Myocyte (in vitro differentiated cells): ENCODE results near the gene FAM98A. TPM values are rescaled to one million over a fixed set of nuclear protein-coding genes. Genes with fewer than 3 reads are reported as not detected.

Experiments used
- DNase-seq: peaks from one replicate; pipeline ENCODE4 v3.0.0-alpha.2; 2012; ENCODE audit warnings: low read depth
- total RNA-seq: library from RNA; depleted of rRNA; stranded (reverse); fragments of >200 nt; gene quantifications from 2 replicates; pipeline ENCODE4 v1.2.3, GENCODE V29; 2014

FAM98A gene
- total RNA-seq, 1 donor from 2014 or later = 55.8 TPM

DNA sequence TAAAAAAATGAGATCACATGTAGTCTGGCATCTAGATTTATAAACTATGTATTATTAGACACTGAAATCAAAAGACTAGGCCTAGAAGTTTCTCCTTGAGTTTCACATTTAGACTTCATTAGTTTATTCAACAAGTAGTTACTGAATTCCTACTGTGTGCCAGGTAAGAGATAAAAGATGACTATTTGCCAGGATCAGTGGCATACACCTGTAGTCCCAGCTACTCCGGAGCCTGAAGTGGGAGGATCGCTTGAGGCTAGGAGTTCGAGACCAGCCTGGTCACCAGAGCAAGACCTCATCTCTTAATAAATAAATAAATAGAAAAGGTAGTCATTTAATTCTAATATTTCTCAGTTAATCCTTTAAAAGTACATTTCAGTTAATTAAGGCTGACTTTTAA is 2.1 kb downstream of the FAM98A start:
- no peak for DNase-seq

DNA sequence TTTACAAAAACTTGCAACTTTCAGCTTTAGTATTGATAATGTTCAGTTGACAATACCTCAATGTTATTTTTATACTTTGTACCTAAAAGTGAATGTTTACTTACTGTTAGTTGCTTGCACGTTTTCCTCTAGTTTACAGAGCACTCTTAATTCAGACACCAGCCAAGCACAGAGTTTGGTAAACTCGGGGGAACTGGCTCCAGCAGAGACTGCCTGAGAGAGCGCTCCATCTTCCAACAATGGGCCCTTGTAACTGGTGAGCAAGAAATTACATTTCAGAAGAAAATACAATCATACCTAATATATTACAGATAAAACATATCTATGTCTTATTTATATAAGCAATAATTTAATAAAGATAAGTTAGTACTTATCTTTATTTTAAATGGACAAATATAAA is 3.7 kb downstream of the FAM98A start:
- no peak for DNase-seq

DNA sequence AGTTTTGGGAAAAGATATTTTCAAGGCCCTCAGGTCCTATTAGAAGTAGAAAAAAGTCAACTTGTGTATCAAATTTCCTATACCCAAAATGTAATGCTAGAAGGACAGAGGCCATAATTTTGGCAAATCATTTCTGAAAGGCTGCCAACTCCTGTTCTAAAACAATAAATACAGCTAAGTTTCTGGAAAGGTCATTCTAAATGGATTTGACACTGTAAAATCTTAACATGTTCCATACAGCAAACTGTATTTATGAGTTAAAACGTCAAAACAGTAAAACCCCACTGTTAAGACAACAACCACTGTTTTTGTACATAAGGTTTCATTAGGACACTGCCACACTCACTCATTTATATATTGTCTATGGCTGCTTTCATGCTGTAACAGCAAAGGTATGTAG is 9.7 kb downstream of the FAM98A start:
- no peak for DNase-seq

DNA sequence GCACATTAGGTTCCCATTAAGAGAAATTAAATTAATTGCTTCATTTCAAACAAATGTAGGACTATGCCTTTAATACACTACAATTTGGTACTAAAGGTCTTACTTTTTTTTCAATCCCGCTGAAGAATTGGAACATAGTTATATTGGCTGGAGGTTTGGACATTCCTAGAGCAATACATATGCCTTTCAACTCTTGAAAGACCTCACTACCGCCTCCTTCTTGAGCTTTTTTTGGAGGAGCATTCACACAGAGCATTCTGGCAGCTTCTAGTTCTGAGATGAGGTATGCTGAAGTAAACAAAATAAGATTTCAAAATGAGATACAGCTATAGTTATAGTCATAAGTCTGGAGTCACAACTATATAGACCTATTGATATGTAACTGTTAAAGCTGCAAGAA is 10.9 kb downstream of the FAM98A start:
- no peak for DNase-seq

DNA sequence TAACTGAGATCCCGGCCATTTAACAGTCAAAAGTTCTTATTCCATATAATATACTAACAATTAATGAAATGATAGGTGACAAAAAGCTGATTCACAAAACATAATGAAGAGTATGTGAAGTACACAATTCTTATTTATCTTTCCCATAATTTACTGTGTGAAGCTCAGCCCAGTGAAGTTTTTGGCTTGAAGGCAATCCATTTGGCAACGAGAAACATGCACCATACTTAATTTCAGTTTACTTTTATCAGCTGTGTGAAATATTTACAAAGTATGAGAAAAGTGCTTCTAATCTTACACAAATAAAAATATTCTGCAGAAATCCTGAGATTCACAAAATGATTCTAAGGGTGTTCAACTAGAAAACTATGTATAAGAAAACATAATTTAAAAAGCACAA is 12.3 kb downstream of the FAM98A start:
- DNase-seq = no peak

DNA sequence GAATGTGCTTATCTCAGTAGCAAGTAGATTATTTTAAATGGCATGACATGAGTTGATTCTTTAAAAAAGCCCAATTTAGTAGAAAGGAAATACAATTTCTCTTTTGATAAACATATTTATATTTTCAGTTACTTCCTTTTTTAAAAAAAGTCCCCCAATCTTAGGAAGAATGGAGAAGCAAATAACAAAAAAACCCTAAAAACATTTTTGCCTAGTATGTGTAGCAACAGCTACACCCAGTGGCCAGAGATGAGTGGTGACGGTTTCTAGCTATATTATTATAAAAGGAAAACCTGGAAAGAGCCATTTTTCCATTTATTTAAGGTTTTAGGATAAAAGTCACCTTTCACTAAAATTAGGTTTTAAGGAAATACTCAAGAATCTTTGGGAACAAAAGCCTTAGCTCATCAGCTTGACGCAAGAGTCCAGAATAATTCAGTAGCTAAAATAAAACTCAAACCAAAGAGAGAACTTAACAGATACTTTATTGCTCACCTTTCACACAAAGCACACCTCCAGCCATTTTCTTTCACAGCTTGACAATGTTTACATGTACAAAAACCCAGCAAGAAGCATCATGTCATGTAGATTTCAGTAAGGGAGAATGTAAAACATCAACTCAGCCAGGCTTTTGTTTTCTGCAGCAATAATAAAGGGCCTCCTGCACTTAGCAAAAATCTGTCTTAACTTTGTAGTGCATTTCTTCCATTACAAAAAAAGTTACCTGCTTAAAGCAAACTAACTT is 15.7 kb downstream of the FAM98A start:
- DNase-seq = peak; percentile 72

DNA sequence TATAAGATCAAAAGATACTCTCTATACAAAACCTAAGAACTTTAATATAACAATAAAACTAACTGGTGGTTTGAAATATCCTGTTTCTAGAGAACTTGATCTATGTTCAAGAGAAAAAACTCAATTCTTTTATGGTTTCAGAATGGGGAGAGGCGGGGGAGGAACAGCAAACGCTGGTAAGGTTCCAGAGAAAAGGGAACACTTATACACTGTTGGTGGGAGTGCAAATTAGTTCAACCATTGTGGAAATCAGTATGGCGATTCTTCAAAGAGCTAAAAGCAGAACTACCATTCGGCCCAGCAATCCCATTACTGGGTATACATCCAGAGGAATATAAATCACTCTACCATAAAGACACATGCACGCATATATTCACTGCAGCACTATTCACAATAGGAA is 17.2 kb downstream of the FAM98A start:
- no peak for DNase-seq

DNA sequence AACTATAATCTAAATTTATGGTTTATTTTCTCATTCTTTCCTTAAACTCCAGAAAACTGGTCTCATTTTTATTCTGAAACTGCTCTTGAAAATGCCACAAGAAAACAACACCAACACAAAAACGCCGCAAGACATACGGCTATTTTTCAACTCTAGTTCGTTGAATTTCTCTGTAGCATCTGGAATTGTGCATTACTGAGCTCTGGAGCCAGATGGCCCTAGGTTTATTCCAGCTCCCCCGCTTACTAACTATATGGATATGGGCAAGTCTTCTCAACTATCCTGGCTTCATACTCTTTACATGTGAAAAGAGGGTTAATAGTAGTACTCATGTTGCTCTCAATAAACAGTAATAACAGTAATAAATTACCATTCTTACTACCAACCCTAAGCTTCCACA is 19.9 kb downstream of the FAM98A start:
- DNase-seq = no peak

DNA sequence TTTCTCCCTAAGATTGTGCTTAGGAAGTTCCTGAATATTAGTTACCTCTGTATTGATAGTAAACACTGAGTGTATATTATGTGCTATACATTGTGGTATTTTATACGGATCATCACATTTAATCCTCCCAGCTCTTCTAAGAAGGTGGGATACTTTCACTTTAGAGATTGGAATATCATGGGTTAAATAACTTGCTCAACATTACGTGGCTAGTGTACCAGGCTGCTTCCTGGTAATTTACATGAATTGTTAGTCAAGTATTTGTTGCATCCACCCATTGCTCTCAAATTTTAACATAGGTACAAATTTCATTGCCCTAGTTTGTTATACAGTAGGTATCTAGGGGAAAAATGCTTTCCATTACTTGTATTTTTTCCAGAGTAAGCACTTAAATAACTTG is 21.4 kb downstream of the FAM98A start:
- DNase-seq = no peak

DNA sequence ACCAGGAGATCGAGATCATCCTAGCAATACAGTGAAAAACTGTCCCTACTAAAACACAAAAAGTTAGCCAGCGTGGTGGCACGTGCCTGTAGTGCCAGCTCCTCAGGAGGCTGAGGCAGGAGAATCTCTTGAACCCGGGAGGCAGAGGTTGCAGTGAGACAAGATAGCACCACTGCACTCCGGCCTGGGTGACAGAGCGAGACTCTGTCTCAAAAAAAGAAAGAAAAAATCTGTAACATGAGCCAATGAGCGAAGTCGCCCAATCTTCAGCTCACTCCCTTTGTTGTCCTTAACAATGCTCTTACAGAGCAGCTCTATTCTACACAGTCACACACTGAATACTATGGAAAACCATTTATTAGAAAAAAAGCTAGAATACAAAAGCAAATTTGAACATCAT is 22.0 kb downstream of the FAM98A start:
- no peak for DNase-seq

DNA sequence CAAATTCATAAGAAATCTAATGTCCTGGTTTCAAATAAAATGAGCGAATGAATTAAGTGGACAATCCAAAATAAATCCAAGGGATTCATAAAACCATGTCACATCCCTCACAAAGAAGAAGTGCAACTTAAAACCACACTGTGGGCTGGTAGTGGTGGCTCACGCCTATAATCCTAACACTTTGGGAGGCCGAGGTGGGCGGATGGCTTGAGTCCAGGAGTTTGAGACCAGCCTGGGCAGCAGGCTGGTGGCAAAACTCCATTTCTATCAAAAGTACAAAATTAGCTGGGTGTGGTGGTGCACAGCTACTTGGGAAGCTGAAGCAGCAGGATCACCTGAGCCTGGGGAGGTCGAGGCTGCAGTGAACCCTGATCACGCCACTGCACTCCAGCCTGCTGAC is 25.4 kb downstream of the FAM98A start:
- no peak for DNase-seq

DNA sequence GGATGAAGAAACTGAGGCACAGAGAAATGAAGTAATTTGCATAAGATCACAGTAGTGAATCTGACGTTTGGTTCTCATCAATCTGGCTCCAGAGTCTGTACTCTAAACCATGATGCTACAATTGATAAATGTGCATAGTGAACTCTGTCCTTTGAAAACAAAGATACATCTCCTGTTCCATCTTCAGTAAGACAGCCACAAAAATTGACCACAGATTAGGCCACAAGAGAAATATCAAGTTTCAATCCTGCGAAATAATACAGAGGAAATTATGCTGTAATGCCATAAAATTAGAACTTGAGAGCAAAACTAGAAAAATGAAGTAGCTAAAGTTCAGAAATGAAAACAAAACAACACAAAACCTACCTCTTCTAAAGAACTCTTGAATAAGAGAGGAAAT is 28.4 kb downstream of the FAM98A start:
- peak; percentile 64 for DNase-seq

DNA sequence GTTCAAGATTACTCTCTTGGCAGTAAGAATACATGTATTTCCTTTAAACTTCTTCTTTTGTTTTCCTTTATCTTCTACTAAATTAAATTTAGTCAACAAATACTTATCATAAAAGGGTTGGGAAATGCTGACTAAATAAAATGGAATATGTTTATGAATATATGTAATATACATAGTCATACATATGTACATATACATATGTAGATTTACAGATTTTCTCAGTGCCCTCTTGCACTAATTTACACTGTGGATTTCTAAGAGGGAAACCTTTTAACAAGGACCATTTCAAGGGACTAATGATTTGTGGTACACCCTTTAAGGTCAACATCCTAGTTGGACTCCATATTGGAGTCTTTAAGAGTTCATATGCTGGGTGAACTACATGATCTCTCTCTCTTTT is 37.2 kb downstream of the FAM98A start:
- no peak for DNase-seq

DNA sequence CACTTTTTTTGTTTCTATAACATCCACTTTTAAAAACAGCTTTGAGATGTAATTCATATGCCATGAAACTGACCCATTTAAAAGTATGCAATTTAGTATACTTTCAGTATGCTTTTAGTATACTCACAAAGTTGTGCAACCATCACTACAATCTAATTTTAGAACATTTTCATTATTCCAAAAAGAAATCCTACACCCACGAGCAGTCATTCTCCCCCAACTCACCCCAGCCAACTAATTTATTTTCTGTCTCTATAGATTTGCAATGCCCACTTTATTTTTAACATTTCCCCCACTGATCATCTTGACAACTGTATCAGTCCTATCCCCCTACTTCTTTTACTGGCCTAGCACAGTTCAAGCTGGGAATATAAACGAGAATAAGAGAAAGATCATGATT is 39.1 kb downstream of the FAM98A start:
- DNase-seq = no peak

DNA sequence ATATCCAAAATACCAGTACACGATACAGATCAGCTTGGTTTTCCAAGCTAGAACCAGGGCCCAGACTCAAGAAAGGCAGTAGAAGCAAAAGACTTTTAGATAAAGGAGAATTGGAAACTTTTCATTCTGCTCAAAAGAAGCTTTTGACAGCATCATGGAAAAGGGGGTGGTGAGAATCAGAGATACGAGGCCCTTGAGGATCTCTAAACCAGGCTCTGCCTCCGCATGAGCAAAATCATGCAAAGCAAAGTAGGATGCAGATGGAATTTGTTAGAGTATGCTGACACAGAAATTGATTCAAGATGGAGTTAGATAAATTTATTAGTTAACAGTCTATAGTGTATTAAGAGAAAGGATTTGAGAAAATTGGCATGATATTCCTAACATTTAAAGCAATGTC is 39.8 kb downstream of the FAM98A start:
- no peak for DNase-seq

DNA sequence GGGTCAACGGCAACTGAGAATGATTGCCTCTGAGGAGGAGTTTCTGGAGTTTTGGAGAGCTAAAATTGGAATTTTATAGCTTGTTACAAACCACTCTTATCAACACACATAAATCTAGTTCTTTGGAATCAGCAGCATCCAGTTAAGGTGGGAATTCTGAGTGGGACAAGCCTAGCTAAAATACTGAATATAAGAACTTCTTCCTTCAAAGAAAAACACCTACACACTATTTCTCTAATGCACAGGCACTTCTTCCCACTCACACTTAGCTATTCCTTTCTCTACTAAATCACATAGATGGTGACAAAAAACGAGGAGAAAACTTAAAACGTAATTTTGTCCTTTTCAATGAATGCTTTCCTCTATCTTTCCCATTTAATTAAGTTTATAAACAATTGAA is 43.4 kb downstream of the FAM98A start:
- DNase-seq = no peak

DNA sequence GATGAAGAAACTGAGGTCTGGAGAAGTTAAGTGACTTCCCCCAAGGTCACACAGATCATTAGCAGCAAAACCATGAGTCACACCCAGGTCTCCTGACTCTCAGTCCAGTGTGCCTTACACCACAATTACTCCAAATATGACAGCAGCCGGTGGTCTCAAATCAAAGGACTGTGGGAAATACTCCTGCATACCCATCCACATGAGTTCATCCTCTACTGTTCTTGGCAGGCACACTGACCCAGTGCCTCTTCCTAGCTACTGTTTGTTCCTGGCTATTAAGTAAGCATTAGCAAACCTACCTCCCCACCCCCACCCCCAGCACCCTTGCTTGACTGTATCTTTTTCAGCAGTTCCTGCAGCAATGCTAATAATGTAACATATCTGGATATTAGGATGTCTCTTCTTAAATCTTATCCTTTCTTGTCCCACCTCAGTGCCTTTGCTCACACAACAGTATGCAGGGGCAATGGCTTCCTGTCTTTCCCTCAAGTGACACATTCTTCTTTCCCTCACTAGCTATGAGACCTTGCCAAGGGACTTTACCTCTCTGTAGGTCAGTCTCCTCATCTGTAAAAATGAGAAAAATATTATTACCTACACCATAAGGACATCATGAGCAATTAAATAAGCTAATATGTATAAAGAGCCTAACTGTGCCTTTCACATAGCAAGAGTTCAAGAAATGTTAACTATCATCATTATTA is 46.2 kb downstream of the FAM98A start:
- DNase-seq = peak; percentile 85

DNA sequence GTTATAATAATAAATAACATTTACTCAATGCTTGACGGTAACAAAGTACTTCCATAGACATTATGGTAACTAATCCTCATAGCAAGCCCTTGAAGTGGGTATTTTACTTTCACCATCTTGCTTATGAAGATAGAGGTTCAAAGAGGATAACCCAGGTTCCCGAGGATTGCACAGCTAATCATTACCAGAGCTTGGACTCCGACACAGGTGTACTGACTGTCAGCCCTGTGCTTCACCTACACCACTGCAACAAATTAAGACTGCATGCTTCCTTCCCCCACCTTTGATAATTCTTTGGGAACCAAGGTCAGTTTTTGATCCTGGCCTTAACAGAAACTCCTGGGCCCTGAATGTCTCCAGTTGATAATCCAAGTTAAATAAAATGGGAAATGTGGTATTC is 48.9 kb downstream of the FAM98A start:
- no peak for DNase-seq

DNA sequence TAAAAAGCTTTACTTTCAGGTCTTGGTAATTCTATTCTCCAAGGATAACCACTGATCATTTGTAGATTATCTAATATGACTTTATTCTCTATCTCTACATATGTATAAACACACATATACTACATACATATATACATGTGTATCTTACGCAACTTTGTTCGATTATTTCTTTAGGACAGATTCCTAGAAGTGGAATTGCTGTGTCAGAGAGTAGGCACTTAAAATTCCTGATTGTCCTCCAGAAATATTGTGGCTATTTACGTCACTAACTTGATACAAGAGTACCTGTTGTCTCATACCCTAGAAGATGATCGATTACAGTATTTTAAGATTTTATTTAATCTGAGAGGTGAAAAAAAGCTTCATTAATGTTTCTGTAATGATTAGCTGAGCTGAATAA is 57.9 kb downstream of the FAM98A start:
- DNase-seq = no peak

DNA sequence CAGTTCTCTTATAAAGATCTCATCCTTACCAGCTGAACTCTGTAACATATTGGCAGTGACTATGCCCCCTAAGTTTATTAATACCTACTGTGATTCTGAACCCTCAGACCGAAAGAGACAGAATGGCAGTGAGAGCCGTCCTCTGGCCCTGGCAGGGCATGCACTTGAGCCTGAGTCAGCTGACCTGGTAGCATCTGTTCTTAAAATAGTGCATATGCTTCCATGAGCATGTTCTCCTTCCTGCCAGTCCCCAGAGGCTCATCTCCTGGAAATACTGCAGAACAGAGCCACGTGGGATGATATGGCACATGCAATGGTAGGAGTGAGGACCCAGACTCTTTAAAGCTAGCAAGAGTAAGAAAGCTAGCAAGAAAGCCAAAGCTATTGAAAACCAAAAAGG is 63.7 kb downstream of the FAM98A start:
- peak; percentile 39 for DNase-seq
